ENCODE data around the gene FAM3D.

FAM3D gene

GRCh38 chr3:58613236-58614132, 53.1 kb downstream of the FAM3D start:
- no peaks in the 10 kb centered on the region for H3K9me2 ChIP-seq (replicated peaks; ENCODE audit: low read depth, low read length)
- no peaks in the 10 kb centered on the region for H3F3A ChIP-seq (ENCODE audit: low read depth)
- no peaks in the 10 kb centered on the region for H3K36me3 ChIP-seq (ENCODE audit: insufficient read depth, low read length)
- H3K4me3 ChIP-seq (ENCODE audit: low read length, poor library complexity, severe bottlenecking): no peak overlapping the region
- H3K9me3 ChIP-seq (ENCODE audit: insufficient read depth, low read depth, low read length): no peaks in the 10 kb centered on the region
- no peaks in the 10 kb centered on the region for H4K20me1 ChIP-seq (ENCODE audit: insufficient read depth, low read length, poor library complexity, severe bottlenecking)
- H2AFZ ChIP-seq (ENCODE audit: low read length): no peak overlapping the region
- no peak for TF ChIP-seq EZH2phosphoT487 (IDR thresholded peaks at IDR 0.05; ENCODE audit: borderline replicate concordance)
- no peak for TF ChIP-seq CTCF (conservative IDR thresholded peaks at IDR 0.05; ENCODE audit: low read length)
- no peak overlapping the region for H3K4me2 ChIP-seq (ENCODE audit: low read depth, low read length, poor library complexity, severe bottlenecking)
- H3K4me1 ChIP-seq (ENCODE audit: insufficient read depth, low read length, poor library complexity, severe bottlenecking): no peaks in the 10 kb centered on the region
- H3K79me2 ChIP-seq (ENCODE audit: insufficient read depth, low read length): no peaks in the 10 kb centered on the region
- H3K9ac ChIP-seq (ENCODE audit: low read depth, low read length, poor library complexity, severe bottlenecking): no peak overlapping the region
- H3K27me3 ChIP-seq (ENCODE audit: insufficient read depth, low read length, poor library complexity, severe bottlenecking): no peaks in the 10 kb centered on the region

GRCh38 chr3:58612830-58613229, 53.7 kb downstream of the FAM3D start:
- Histone ChIP-seq H3K9me3 (ENCODE audit: insufficient read depth, low read depth, low read length) (no peaks in the 10 kb centered on the region), H3K4me1 (ENCODE audit: insufficient read depth, low read length, poor library complexity, severe bottlenecking) (no peaks in the 10 kb centered on the region), H4K20me1 (ENCODE audit: insufficient read depth, low read length, poor library complexity, severe bottlenecking) (no peaks in the 10 kb centered on the region), H2AFZ (ENCODE audit: low read length) (no peak overlapping the region), H3K36me3 (ENCODE audit: insufficient read depth, low read length) (no peaks in the 10 kb centered on the region), H3F3A (ENCODE audit: low read depth) (no peaks in the 10 kb centered on the region), H3K4me2 (ENCODE audit: low read depth, low read length, poor library complexity, severe bottlenecking) (no peak overlapping the region), H3K79me2 (ENCODE audit: insufficient read depth, low read length) (no peaks in the 10 kb centered on the region), H3K9ac (ENCODE audit: low read depth, low read length, poor library complexity, severe bottlenecking) (no peak overlapping the region), H3K4me3 (ENCODE audit: low read length, poor library complexity, severe bottlenecking) (no peak overlapping the region), H3K9me2 (replicated peaks; ENCODE audit: low read depth, low read length) (no peaks in the 10 kb centered on the region), H3K27me3 (ENCODE audit: insufficient read depth, low read length, poor library complexity, severe bottlenecking) (no peaks in the 10 kb centered on the region)
- TF ChIP-seq CTCF (conservative IDR thresholded peaks at IDR 0.05; ENCODE audit: low read length) (no peak), EZH2phosphoT487 (IDR thresholded peaks at IDR 0.05; ENCODE audit: borderline replicate concordance) (no peak)

- Histone ChIP-seq H3K27me3 (ENCODE audit: insufficient read depth, low read length, poor library complexity, severe bottlenecking) (no peaks in the 10 kb centered on the region), H3K9me3 (ENCODE audit: insufficient read depth, low read depth, low read length) (no peaks in the 10 kb centered on the region), H2AFZ (ENCODE audit: low read length) (no peak overlapping the region), H3K4me3 (ENCODE audit: low read length, poor library complexity, severe bottlenecking) (no peak overlapping the region), H3K36me3 (ENCODE audit: insufficient read depth, low read length) (no peaks in the 10 kb centered on the region), H3K79me2 (ENCODE audit: insufficient read depth, low read length) (no peaks in the 10 kb centered on the region), H3K9me2 (replicated peaks; ENCODE audit: low read depth, low read length) (no peaks in the 10 kb centered on the region), H4K20me1 (ENCODE audit: insufficient read depth, low read length, poor library complexity, severe bottlenecking) (no peaks in the 10 kb centered on the region), H3K4me1 (ENCODE audit: insufficient read depth, low read length, poor library complexity, severe bottlenecking) (no peaks in the 10 kb centered on the region), H3F3A (ENCODE audit: low read depth) (no peaks in the 10 kb centered on the region), H3K9ac (ENCODE audit: low read depth, low read length, poor library complexity, severe bottlenecking) (no peak overlapping the region), H3K4me2 (ENCODE audit: low read depth, low read length, poor library complexity, severe bottlenecking) (no peak overlapping the region)
- TF ChIP-seq EZH2phosphoT487 (IDR thresholded peaks at IDR 0.05; ENCODE audit: borderline replicate concordance) (no peak), CTCF (conservative IDR thresholded peaks at IDR 0.05; ENCODE audit: low read length) (no peak)
Observed at GRCh38 chr3:58609990-58610389, 56.6 kb downstream of the FAM3D start.

Measured in Loucy (cell line).